ENCODE results near the gene UBL4B.

The UBL4B gene

DNA sequence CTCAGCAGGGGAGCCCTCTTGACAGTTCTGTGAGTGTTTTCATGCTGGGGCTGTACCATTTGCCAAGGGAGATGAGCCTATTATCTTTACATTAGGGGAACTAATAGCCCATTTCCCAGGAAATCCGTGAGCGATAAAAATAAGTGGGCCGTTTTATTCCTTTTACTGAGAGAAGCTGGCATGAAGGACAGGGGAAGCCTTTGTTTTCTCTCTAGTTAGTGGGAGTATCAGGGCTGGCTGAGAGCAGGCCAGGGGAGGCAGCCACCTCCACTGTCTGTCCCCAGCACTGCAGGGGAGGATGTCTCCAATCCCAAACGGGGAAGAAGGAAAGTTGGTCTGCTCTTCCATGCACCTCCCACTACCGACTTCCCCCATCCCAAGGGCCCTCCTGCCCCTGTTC is 2.5 kb downstream of the UBL4B start:
- no peak for DNase-seq (ENCODE audit: low read depth)

DNA sequence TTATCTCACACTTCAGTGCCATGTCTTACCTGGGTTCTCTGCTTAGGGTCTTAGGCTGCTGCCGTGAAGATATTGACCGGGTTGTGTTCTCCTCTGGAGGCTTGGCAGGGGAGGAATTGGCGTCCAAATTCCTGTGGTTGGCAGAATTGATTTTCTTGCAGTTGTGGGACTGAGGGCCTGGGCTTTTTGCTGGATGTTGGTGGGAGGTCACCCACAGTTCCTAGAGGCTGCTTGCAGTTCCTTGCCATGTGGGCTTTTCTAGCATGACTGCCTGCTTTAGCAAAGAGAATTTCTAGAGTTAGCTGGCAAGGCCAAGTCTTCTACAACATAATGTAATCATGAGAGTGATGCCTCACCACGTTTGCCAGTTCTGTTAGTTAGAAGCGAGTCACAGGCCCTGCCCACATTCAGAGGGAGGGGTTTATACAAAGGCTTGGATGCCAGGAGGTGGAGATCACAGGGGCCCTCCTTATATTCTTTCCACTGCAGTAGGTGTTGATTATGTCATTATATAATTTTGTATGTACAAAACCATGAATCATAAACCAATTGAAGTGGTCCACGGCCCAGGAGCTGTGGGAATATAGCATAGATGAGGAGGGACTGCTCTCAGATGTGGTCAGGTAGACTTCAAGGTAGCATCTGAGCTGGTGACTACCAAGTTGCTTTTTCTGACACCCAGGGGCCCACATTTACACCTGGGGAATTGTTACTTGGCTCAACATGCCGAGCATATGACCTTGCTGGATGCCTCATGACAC is 6.6 kb downstream of the UBL4B start:
- DNase-seq (ENCODE audit: low read depth) = no peak

DNA sequence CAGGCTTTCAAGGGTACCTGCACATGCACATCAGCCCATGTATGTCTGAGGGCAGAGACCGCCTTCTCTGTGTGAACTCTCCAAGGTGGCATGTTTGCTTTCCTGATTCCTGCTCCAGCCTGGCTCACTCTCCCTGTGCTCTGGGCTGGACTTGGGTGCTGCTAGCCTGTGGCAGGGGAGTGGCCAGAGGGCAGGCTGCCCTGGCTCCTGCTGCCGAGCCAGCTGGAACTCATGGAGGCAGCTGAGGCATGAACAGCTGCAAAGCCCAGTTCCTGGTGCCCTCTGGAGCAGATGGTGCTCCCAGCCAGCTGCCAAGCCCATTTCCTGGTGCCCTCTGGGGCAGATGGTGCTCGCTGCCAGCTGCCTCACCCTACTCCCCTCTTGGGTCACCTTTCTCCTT is 7.6 kb downstream of the UBL4B start:
- DNase-seq (ENCODE audit: low read depth) = no peak

- no peak for DNase-seq (ENCODE audit: low read depth)
Observed at GRCh38 chr1:110120960-110121561, 8.8 kb downstream of the UBL4B start.

GRCh38 chr1:110123224-110123623 is 11.0 kb downstream of the UBL4B start:
- no peak for DNase-seq (ENCODE audit: low read depth)

GRCh38 chr1:110125810-110126209 is 13.6 kb downstream of the UBL4B start:
- no peak for DNase-seq (ENCODE audit: low read depth)

GRCh38 chr1:110130113-110130591 is 17.9 kb downstream of the UBL4B start:
- no peak for DNase-seq (ENCODE audit: low read depth)

- no peak for DNase-seq (ENCODE audit: low read depth)
Observed at GRCh38 chr1:110130989-110131388, 18.7 kb downstream of the UBL4B start.

- no peak for DNase-seq (ENCODE audit: low read depth)
Observed at GRCh38 chr1:110132682-110133081, 20.4 kb downstream of the UBL4B start.

DNA sequence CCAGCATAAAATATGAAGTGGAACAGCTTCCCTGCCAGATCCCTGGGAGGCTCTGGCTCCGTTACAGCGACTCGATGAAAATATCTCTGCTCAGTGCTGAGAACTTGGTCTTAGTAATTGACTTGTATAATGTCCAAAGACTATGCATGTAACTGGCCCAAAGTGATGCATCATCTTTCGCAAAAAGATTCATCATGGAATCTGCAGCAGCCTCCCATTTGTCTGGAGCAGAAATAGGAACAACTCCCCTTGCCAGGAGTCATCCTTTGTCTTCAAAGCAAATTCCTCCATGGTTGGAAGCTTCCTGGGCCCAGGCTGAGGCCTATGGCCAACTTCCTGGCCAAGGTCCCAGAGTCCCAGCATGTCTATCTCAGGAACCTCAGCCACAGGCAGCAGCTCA is 21.2 kb downstream of the UBL4B start:
- no peak for DNase-seq (ENCODE audit: low read depth)

GRCh38 chr1:110134050-110134595 is 21.9 kb downstream of the UBL4B start:
- no peak for DNase-seq (ENCODE audit: low read depth)

DNA sequence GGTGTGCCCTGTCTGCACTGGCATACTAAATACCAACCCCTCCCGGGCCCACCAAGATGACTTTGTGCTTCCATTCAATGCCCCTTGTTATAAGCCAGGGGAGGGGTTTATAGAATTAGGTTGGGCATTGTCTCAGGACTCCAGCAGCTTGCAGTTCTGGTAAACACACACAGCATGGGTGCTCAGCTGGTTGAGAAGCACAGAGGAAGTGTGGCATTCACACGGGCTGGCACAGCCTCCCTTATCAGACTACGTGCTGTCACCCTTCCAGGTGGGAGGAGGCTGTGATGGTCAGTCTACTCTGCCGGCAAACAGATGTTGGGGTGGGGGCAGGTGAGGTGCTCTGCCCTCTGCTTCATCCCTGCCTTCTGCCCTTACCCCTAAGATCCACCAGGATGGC is 23.0 kb downstream of the UBL4B start:
- no peak for DNase-seq (ENCODE audit: low read depth)

GRCh38 chr1:110135666-110136065 is 23.4 kb downstream of the UBL4B start:
- DNase-seq (ENCODE audit: low read depth) = no peak

- DNase-seq (ENCODE audit: low read depth) = no peak
Observed at GRCh38 chr1:110136911-110137310, 24.7 kb downstream of the UBL4B start.

GRCh38 chr1:110138956-110139355 is 26.7 kb downstream of the UBL4B start:
- DNase-seq (ENCODE audit: low read depth) = no peak

DNA sequence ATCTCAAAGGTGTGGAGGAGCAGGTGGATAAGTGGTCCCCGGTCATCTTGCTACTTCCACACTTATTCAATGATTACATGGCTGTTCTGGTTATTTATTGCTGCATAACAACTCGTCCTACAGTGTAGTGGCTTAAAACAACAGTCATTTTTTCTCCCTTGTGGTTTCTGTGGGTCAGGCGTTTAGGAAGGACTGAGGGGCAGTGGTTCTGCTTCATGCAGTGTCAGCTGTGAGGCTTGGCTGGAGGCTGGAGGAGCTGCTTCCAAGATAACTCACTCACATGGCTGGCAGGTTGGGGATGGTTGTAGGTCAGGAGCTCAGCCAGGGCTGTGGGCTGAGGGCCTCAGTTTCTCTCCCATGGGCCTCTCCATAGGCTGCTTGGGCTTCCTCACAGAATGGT is 32.1 kb downstream of the UBL4B start:
- no peak for DNase-seq (ENCODE audit: low read depth)

- DNase-seq (ENCODE audit: low read depth) = no peak
Observed at GRCh38 chr1:110148961-110149360, 36.7 kb downstream of the UBL4B start.

DNA sequence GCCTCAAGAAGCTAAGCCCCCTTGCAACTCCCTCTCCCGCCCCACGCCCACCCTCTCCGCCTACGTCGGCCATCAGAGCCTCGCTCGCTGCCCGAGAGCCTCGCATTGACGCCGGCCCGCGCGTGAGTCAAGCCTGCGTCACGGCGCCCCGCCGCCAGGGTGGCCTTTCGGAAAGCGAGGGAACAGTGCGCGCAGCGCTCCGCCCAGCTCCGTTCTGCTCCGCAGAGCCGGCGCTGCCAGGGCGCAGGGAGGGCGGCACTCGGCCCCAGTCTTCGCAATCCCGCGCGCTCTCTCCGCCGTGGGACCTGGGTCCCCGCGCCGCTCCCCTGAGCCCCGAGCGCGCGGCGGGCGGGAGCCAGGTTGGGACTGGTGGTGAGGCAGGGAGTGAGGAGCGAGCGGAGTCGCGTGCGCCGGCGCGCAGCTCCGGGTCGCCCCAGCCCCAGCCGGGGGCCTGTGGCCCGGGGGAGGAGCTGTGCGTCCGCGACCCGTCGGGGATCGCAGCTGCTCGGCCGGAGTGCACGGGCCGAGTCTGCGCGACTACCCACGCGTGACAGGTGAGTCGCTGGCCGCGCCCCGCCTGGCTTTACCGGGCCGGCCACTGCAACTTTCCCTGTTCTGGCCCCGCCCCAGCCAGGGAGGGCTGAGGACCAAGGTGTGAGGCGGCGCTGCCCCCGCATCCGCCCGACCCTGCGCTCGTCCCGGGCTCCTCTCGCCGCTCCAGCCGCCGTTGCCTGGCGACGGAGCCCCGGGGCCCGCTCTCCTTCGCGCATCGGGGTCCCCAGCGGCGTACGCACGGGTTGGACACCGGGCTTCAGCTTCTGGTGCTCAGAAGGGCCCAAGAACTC is 38.3 kb downstream of the UBL4B start, which contains the start of gene SLC6A17:
SLC6A17 (plus strand) TSS at position 165 of the 845 bp plus-strand sequence. CDS start 16,436 bp downstream, outside the sequence.
- no peak for DNase-seq (ENCODE audit: low read depth)

- DNase-seq (ENCODE audit: low read depth) = no peak
Observed at GRCh38 chr1:110151175-110151669, 39.0 kb downstream of the UBL4B start.

- DNase-seq (ENCODE audit: low read depth) = no peak
Observed at GRCh38 chr1:110152133-110152785, 40.0 kb downstream of the UBL4B start.

DNA sequence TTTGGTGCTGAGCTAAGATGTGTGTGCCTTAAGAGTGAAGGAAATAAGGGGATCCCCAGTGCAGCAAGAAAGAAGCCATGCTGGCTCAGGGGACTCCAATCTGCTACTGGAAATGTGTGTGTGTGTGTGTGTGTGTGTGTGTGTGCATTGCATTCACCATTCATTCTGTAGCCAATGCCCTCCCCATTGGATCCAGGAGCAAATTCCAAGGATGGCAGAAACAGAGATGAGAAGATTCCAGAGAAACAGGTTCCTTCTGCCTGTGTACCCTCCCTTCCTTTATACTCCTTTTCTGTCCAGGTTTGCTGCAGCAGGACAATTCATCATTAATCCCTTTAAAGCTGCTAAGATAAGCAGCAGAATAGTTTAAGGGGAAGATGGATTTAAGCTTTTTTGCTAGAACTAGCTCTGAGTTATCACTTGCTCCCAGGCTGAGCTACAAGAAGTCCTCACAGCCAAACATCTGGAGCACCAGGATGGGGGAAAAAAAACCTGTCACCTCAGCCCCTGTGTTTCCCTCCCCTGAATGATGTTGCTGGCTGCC is 41.2 kb downstream of the UBL4B start:
- DNase-seq (ENCODE audit: low read depth) = no peak

Data from activated T-helper 1 cell treated with Interleukin-2 at 50 U/mL for 16 hours (primary cell).